Osteoblast (primary cell): ENCODE measurements around the gene GMCL2. TPM values are rescaled to one million over a fixed set of nuclear protein-coding genes. Genes with fewer than 3 reads are reported as not detected.

Experiments used
- DNase-seq: peaks from one replicate; pipeline ENCODE4 v3.0.0; 2011; ENCODE audit warnings: low spot score, mixed read lengths; ENCODE audit not compliant: insufficient read length; ENCODE audit errors: missing footprints
- H2AFZ ChIP-seq: 2 replicates; pipeline ENCODE4 v1.6.0; 2011; ENCODE audit warnings: mild to moderate bottlenecking, low read length
- H3K27ac ChIP-seq: 2 replicates; pipeline ENCODE4 v1.5.1; 2011; ENCODE audit warnings: mild to moderate bottlenecking, low read depth, low read length, moderate library complexity
- H3K27me3 ChIP-seq: 2 replicates; pipeline ENCODE4 v1.6.0; 2012; ENCODE audit warnings: mild to moderate bottlenecking, control low read depth, inconsistent platforms, low read length, moderate library complexity; ENCODE audit not compliant: insufficient read depth
- H3K36me3 ChIP-seq: 2 replicates; pipeline ENCODE4 v1.5.1; 2011; ENCODE audit warnings: mild to moderate bottlenecking, low read length, control low read depth, moderate library complexity; ENCODE audit not compliant: insufficient read depth
- H3K4me1 ChIP-seq: 2 replicates; pipeline ENCODE4 v1.5.1; 2011; ENCODE audit warnings: mild to moderate bottlenecking, low read length, control low read depth, moderate library complexity; ENCODE audit not compliant: insufficient read depth
- H3K4me2 ChIP-seq: 2 replicates; pipeline ENCODE4 v1.6.0; 2011; ENCODE audit warnings: mild to moderate bottlenecking, low read length; ENCODE audit not compliant: insufficient read depth
- H3K4me3 ChIP-seq: fragments of 200-600 bp; sonication (generic); 3 replicates; pipeline ENCODE4 v1.5.1; 2012; ENCODE audit warnings: mild to moderate bottlenecking, low read length, inconsistent platforms; ENCODE audit not compliant: insufficient read depth
- H3K79me2 ChIP-seq: 2 replicates; pipeline ENCODE4 v1.6.0; 2012; ENCODE audit warnings: mild to moderate bottlenecking, low read length, control low read depth, inconsistent platforms; ENCODE audit not compliant: insufficient read depth
- H3K9me3 ChIP-seq: 2 replicates; pipeline ENCODE4 v1.5.1; 2011; ENCODE audit warnings: low read depth, low read length, control low read depth
- H4K20me1 ChIP-seq: 2 replicates; pipeline ENCODE4 v1.6.0; 2012; ENCODE audit warnings: mild to moderate bottlenecking, low read length, control low read depth; ENCODE audit not compliant: insufficient read depth
- total RNA-seq: library from RNA; depleted of rRNA; stranded (reverse); fragments of >200 nt; gene quantifications from 2 replicates; pipeline ENCODE4 v1.2.3, GENCODE V29; 2012
- TF ChIP-seq, protein P1 (sequence below): IDR thresholded peaks from 2 replicates; pipeline ENCODE4 v1.5.1; 2011; ENCODE audit warnings: mild to moderate bottlenecking, low read depth, low read length, moderate library complexity; ENCODE audit errors: extremely low read depth

The GMCL2 gene
- total RNA-seq, 1 donor: not detected

DNA sequence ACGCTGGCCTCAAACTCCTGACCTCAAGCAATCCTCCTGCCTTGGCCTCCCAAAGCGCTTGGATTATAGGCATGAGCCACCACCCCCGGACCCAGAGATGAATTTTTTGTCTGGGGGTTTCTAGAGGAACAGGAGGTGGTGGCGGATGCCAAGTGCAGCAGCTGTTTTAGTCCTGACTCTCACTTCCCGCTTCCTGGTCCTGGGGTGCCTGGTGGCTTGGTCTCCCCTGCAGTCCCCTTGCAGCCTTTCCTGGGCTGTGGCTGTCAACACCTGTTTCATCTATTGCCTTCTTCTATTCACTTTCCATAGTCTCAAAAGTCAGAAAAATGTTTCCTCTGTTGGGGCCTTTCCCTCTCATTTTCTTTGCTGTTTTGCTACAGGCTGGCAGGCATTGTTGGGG lies 27.0 kb downstream of the GMCL2 start:
- H3K27ac ChIP-seq: no peak overlapping the region
- H3K9me3 ChIP-seq: no peaks in the 10 kb centered on the region
- H3K36me3 ChIP-seq: no peaks in the 10 kb centered on the region
- no peak for DNase-seq
- H3K4me1 ChIP-seq: no peaks in the 10 kb centered on the region
- no peaks in the 10 kb centered on the region for H4K20me1 ChIP-seq
- H2AFZ ChIP-seq: no peak overlapping the region
- no peak overlapping the region for H3K4me3 ChIP-seq
- no peaks in the 10 kb centered on the region for H3K79me2 ChIP-seq
- H3K27me3 ChIP-seq: peaks cover 24% of the 10 kb centered on the region
- H3K4me2 ChIP-seq: no peak overlapping the region
- TF ChIP-seq, protein P1, sequence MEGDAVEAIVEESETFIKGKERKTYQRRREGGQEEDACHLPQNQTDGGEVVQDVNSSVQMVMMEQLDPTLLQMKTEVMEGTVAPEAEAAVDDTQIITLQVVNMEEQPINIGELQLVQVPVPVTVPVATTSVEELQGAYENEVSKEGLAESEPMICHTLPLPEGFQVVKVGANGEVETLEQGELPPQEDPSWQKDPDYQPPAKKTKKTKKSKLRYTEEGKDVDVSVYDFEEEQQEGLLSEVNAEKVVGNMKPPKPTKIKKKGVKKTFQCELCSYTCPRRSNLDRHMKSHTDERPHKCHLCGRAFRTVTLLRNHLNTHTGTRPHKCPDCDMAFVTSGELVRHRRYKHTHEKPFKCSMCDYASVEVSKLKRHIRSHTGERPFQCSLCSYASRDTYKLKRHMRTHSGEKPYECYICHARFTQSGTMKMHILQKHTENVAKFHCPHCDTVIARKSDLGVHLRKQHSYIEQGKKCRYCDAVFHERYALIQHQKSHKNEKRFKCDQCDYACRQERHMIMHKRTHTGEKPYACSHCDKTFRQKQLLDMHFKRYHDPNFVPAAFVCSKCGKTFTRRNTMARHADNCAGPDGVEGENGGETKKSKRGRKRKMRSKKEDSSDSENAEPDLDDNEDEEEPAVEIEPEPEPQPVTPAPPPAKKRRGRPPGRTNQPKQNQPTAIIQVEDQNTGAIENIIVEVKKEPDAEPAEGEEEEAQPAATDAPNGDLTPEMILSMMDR: no peak

DNA sequence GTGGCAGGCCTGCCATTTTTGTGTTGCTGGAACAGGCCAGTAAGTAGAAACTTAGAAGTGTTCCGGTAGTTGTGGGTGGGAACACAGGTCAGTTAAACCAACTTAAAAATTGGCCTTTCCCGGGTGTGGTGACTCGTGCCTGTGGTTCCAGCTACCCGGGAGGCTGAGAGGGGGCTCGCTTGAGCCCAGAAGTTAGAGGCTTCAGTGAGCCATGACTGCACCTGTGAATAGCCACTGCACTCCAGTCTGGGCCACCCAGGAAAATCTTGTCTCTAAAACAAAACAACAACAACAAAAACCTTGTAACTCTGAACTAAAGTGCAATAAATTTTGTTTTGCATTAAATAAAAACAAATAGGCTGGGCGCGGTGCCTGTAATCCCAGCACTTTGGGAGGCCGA lies 32.1 kb downstream of the GMCL2 start:
- no peak overlapping the region for H3K27ac ChIP-seq
- H4K20me1 ChIP-seq: no peaks in the 10 kb centered on the region
- H3K4me2 ChIP-seq: no peak overlapping the region
- H3K4me1 ChIP-seq: peaks cover 8% of the 10 kb centered on the region
- DNase-seq: no peak
- H3K4me3 ChIP-seq: no peak overlapping the region
- H3K36me3 ChIP-seq: peaks cover 17% of the 10 kb centered on the region
- TF ChIP-seq, protein P1: no peak
- H3K9me3 ChIP-seq: no peaks in the 10 kb centered on the region
- peaks cover 12% of the 10 kb centered on the region for H3K79me2 ChIP-seq
- H2AFZ ChIP-seq: no peak overlapping the region
- H3K27me3 ChIP-seq: no peaks in the 10 kb centered on the region

DNA sequence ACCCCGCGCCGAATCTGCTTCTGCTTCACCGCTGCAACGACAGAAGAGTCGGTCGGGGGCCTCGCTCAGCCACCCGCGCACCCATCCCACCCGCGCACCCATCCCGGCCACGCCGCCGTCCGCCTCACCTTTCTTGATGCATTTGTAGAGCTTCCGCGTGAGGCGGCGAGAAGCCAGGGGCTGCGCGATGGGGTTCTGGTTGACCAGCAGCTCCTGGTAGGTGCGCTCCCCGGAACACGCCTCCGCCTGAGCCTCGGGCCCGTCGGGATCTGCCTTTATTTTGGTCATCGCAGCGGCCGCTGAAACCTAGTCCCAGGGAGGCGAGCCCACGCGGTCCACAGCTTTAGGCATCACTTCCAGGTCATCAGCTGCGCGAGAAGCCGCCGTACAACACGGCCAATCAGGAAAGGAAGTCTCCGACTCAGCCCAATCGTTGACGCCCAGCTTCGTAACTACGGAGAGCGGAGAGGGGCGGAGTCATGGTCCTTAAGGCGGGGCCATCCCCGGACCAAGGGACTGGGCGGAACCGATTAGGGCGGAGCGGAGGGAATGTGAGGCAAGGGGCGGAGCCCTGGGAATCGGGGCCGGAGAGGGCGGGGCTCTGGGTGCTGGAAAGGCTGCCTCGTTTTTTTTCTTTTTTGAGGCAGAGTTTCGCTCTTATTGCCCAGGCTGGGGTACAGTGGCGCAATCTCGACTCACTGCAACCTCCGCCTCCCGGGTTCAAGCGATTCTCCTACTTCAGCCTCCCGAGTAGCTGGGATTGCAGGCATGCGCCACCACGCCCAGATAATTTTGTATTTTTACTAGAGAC lies 33.4 kb downstream of the GMCL2 start, which contains the start of gene NHP2:
NHP2 (minus strand) TSS at position 356 of the 811 bp plus-strand sequence; CDS start at position 288, 68 bp downstream.
- Histone ChIP-seq H3K36me3 (peaks cover 26% of the 10 kb centered on the region), H3K79me2 (peaks cover 12% of the 10 kb centered on the region), H3K27me3 (no peaks in the 10 kb centered on the region), H4K20me1 (no peaks in the 10 kb centered on the region), H3K4me2 (peak within 1 kb of the TSS; percentile 79), H3K9me3 (no peaks in the 10 kb centered on the region), H2AFZ (peak within 1 kb of the TSS; percentile 81), H3K27ac (peak within 1 kb of the TSS; percentile 29), H3K4me3 (peak within 1 kb of the TSS; percentile 84), H3K4me1 (peaks cover 8% of the 10 kb centered on the region)
- TF ChIP-seq, protein P1: no peak
- peak; percentile 99 for DNase-seq

DNA sequence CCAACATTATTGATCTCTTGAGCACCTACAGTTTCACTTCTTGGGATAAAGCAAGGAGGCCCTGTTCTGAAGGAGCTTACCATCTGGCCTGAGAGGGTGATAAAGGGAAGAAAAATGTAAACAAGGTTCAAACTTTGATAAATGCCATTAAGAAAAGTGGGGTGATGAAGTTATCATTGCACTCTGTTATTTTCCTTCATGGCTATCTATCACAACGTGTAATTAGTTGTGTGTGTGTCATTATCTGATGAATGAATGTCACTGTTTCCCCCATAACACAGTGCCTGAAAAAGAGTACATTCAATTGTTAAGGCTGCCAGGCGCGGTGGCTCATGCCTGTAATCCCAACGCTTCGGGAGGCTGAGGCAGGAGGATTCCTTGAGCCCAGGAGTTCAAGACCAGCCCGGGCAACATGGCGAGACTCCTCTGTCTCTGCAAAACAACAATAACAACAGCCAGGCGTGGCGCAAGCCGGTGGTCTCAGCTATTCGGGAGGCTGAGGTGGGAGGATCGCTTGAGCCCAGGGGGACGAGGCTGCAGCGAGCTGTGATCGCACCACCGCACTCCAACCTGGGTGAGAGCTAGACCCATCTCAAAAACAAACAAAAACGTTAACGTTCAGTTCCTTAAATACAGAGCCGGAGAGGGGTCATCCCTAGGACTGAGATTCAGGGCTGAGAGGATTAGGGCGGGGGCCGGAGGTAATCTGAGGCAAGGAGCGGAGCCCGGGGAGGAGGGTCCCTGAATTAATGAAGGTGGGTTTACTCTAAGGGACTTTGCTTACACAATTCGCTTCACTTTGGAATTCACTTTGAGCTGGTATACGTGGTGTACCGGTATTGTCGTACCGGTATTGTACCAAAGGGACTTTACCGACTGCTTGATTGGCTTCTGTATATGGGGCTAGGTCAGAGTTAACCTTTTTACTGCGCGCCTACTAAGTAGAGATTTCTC lies 34.4 kb downstream of the GMCL2 start:
- Histone ChIP-seq H3K36me3 (peaks cover 36% of the 10 kb centered on the region), H4K20me1 (no peaks in the 10 kb centered on the region), H3K4me2 (peak overlapping the region; percentile 79), H3K4me3 (peak overlapping the region; percentile 84), H3K4me1 (peaks cover 8% of the 10 kb centered on the region), H3K27me3 (no peaks in the 10 kb centered on the region), H3K79me2 (peaks cover 12% of the 10 kb centered on the region), H3K27ac (peak overlapping the region; percentile 29), H2AFZ (peak overlapping the region; percentile 81), H3K9me3 (no peaks in the 10 kb centered on the region)
- DNase-seq: no peak
- TF ChIP-seq, protein P1: no peak
